ENCODE results near the gene CYTH1. TPM values are rescaled to one million over a fixed set of nuclear protein-coding genes. Genes with fewer than 3 reads are reported as not detected.
A peak's percentile ranks its signal among the peaks of the same experiment; 100 is the strongest.

Gene CYTH1
- total RNA-seq, 1 donor from 2014 or later, result 103 TPM

- TF ChIP-seq, protein P1, sequence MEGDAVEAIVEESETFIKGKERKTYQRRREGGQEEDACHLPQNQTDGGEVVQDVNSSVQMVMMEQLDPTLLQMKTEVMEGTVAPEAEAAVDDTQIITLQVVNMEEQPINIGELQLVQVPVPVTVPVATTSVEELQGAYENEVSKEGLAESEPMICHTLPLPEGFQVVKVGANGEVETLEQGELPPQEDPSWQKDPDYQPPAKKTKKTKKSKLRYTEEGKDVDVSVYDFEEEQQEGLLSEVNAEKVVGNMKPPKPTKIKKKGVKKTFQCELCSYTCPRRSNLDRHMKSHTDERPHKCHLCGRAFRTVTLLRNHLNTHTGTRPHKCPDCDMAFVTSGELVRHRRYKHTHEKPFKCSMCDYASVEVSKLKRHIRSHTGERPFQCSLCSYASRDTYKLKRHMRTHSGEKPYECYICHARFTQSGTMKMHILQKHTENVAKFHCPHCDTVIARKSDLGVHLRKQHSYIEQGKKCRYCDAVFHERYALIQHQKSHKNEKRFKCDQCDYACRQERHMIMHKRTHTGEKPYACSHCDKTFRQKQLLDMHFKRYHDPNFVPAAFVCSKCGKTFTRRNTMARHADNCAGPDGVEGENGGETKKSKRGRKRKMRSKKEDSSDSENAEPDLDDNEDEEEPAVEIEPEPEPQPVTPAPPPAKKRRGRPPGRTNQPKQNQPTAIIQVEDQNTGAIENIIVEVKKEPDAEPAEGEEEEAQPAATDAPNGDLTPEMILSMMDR (IDR thresholded peaks at IDR 0.05), result no peak
- Histone ChIP-seq H3K27me3 (no peaks in the 10 kb centered on the region), H3K4me1 (peaks cover 48% of the 10 kb centered on the region), H3K9me3 (no peaks in the 10 kb centered on the region), H3K36me3 (no peaks in the 10 kb centered on the region), H3K27ac (no peak overlapping the region), H3K4me3 (no peak overlapping the region)
- no peak for DNase-seq
- intact Hi-C loops (cut with DNase I), result no loop called here
- ATAC-seq, result no peak
These were observed 43.4 kb downstream of the CYTH1 start for GRCh38 chr17:78738698-78739097.

DNA sequence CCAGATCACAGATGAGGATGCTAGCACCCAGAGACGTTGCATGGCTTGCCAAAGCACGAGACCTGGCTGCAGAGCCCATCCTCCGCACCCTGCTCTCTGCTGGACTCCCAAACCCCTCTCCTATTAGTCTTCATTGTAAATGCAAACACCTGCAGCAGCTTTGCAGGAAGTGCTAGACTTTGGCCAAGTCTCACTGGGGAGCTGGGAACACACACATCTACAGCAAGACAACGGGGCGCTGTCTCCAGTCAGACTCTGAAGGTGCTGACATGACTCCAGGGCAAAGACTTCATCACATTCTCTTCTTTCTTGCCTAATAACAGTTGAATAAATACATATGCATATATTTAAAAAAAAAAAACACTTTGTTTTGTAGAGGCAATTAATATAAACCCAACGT is 43.8 kb downstream of the CYTH1 start:
- Histone ChIP-seq H3K9me3 (no peaks in the 10 kb centered on the region), H3K4me3 (no peak overlapping the region), H3K27ac (no peak overlapping the region), H3K36me3 (no peaks in the 10 kb centered on the region), H3K27me3 (no peaks in the 10 kb centered on the region), H3K4me1 (peaks cover 51% of the 10 kb centered on the region)
- DNase-seq (no peak), ATAC-seq (no peak)
- TF ChIP-seq, protein P1 (IDR thresholded peaks at IDR 0.05), result no peak
- intact Hi-C loops (cut with DNase I), result no loop called here

DNA sequence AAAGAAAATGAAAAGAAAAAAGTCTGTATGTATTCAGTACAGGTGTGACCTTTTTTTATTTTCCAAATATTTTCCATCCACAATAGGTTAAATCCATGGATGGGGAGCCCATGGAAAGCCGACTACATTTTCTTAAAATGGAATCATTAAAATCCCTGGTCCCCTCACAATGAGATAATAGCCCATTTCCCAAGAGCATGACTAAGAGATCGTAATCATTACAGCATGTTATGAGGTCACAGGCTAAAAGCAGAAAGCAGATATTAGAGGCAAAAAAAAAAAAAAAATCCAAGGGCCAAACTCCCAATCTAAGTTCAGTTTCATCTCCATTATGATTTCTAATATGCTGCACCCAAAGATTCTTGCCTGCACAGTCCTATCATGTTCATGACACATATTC is 44.7 kb downstream of the CYTH1 start:
- intact Hi-C loops (cut with DNase I), result no loop called here
- H3K27me3 ChIP-seq, result no peaks in the 10 kb centered on the region
- DNase-seq (no peak), ATAC-seq (no peak)
- H3K4me3 ChIP-seq, result peak overlapping the region; percentile 67
- H3K9me3 ChIP-seq, result no peaks in the 10 kb centered on the region
- TF ChIP-seq, protein P1 (IDR thresholded peaks at IDR 0.05), result no peak
- H3K4me1 ChIP-seq, result peaks cover 51% of the 10 kb centered on the region
- no peaks in the 10 kb centered on the region for H3K36me3 ChIP-seq
- peak overlapping the region; percentile 89 for H3K27ac ChIP-seq

GRCh38 chr17:78736526-78737079 is 45.5 kb downstream of the CYTH1 start:
- Histone ChIP-seq H3K4me3 (peak overlapping the region; percentile 67), H3K9me3 (no peaks in the 10 kb centered on the region), H3K27ac (peak overlapping the region; percentile 89), H3K4me1 (peaks cover 50% of the 10 kb centered on the region), H3K36me3 (no peaks in the 10 kb centered on the region), H3K27me3 (no peaks in the 10 kb centered on the region)
- TF ChIP-seq, protein P1 (IDR thresholded peaks at IDR 0.05), result no peak
- ATAC-seq (peak; percentile 97), DNase-seq (peak; percentile 94)
- intact Hi-C loops (cut with DNase I), result no loop called here

DNA sequence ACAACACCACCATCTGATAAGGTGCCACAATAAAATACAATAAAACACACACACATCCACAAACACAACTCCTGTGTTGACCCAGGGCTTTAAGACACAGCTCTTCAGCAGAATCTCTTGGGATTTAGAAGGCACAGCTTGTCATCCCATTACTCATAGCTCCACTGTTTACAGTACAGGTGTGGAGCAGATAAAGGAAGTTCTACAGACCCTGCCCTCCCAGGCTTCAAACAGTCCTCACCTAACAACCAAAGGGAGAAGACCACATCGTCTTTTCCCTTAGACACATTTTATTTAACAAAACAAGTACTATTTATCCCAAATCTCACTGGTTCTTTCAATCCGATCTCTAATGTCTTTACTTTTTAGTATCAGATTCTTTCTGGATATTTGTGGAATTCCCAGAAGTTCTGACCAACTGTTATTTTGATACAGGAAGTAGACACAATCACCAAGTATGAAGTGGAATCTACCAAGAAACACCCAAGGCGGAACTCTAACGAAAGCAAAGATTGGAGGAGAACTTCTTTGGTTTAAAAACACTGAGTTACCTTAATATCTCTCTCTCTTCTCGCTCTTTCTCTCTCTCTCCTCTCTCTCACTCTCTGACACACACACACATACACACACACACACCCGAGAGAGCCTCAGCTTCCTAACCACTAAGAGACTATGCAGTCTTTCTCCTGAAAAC is 46.1 kb downstream of the CYTH1 start:
- DNase-seq (no peak), ATAC-seq (peak; percentile 71)
- Histone ChIP-seq H3K4me3 (peak overlapping the region; percentile 67), H3K4me1 (peaks cover 50% of the 10 kb centered on the region), H3K27me3 (no peaks in the 10 kb centered on the region), H3K27ac (peak overlapping the region; percentile 89), H3K36me3 (no peaks in the 10 kb centered on the region), H3K9me3 (no peaks in the 10 kb centered on the region)
- intact Hi-C loops (cut with DNase I), result no loop called here
- TF ChIP-seq, protein P1 (IDR thresholded peaks at IDR 0.05), result no peak
